WERI-Rb-1 (cell line): Measurements from ENCODE around the gene PHACTR1.

Experiments used
- DNase-seq: peaks from one replicate; pipeline ENCODE4 v3.0.0-alpha.2; 2020
- H3K27ac ChIP-seq: fragments of 250-450 bp; sonication (Bioruptor Pico); 2 replicates; pipeline ENCODE4 v1.5.1; 2020; ENCODE audit warnings: mild to moderate bottlenecking, moderate library complexity
- H3K27me3 ChIP-seq: fragments of 250-450 bp; sonication (Bioruptor Pico); 2 replicates; pipeline ENCODE4 v1.5.1; 2021; ENCODE audit warnings: mild to moderate bottlenecking, low read depth, moderate library complexity; ENCODE audit not compliant: insufficient read depth, severe bottlenecking
- H3K36me3 ChIP-seq: fragments of 250-450 bp; sonication (Bioruptor Pico); 2 replicates; pipeline ENCODE4 v1.5.1; 2020; ENCODE audit warnings: mild to moderate bottlenecking, moderate library complexity
- H3K4me3 ChIP-seq: 2 replicates; pipeline ENCODE4 v1.5.1; 2011; ENCODE audit warnings: low read depth, mild to moderate bottlenecking, control low read depth, low read length
- H3K9me3 ChIP-seq: fragments of 250-450 bp; sonication (Bioruptor Pico); 2 replicates; pipeline ENCODE4 v1.5.1; 2021; ENCODE audit warnings: mild to moderate bottlenecking, moderate library complexity; ENCODE audit not compliant: severe bottlenecking
- CTCF ChIP-seq: IDR thresholded peaks from 2 replicates; pipeline ENCODE4 v1.5.1; 2011; ENCODE audit warnings: low read depth, mild to moderate bottlenecking, control low read depth, inconsistent platforms, low read length

Gene PHACTR1

GRCh38 chr6:13201336-13201735, 484.8 kb downstream of the PHACTR1 start:
- TF ChIP-seq CTCF = no peak
- H3K4me3 ChIP-seq = no peak overlapping the region
- no peaks in the 10 kb centered on the region for H3K27me3 ChIP-seq
- H3K27ac ChIP-seq = no peak overlapping the region
- DNase-seq = no peak
- no peaks in the 10 kb centered on the region for H3K36me3 ChIP-seq
- no peaks in the 10 kb centered on the region for H3K9me3 ChIP-seq

GRCh38 chr6:13203145-13203544, 486.6 kb downstream of the PHACTR1 start:
- Histone ChIP-seq H3K36me3 (no peaks in the 10 kb centered on the region), H3K27ac (no peak overlapping the region), H3K4me3 (no peak overlapping the region), H3K27me3 (no peaks in the 10 kb centered on the region), H3K9me3 (no peaks in the 10 kb centered on the region)
- no peak for TF ChIP-seq CTCF
- no peak for DNase-seq

- no peaks in the 10 kb centered on the region for H3K27me3 ChIP-seq
- H3K4me3 ChIP-seq = no peak overlapping the region
- H3K36me3 ChIP-seq = no peaks in the 10 kb centered on the region
- H3K27ac ChIP-seq = no peak overlapping the region
- H3K9me3 ChIP-seq = no peaks in the 10 kb centered on the region
- DNase-seq = no peak
- no peak for TF ChIP-seq CTCF
Measured at GRCh38 chr6:13205106-13205505, 488.5 kb downstream of the PHACTR1 start.

DNA sequence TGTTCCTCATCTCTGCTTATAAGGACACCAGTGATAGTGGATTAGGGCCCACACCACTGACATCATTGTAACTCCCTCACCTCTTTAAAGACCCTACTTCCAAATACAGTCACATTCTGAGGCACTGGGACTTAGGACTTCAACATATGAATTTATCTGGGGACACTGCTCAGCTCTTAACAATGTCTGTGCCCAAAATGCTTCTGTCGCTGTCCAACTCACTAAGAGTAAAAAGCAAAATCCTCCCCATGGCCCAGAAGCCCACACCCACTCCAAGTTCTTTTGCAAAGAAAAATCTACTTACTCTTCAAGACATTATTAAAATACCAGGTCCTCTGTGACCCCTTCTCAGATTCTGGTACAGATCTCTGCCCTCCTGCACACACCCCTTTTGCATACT, 495.5 kb downstream of the PHACTR1 start:
- Histone ChIP-seq H3K27ac (no peak overlapping the region), H3K27me3 (no peaks in the 10 kb centered on the region), H3K9me3 (no peaks in the 10 kb centered on the region), H3K4me3 (no peak overlapping the region), H3K36me3 (no peaks in the 10 kb centered on the region)
- no peak for DNase-seq
- no peak for TF ChIP-seq CTCF

DNA sequence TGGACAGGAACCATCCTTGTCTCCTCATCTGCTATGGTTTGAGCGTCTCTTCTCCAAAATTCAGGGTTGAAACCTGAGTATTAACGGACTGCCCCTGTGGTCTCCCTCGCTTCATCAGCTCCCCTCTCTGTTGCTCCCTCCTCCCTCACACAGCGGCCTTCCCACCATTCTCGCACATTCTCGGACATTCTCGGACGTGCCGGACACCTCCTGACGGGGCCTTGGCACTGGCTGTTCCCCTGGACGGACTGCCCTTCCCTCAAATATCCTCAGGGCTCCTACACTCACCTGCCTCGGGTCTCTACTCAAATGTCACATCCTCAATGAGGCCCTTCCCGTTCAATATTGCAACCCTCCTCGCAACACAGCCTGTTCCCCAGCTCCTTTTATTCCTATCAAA, 496.0 kb downstream of the PHACTR1 start:
- DNase-seq = no peak
- H3K36me3 ChIP-seq = no peaks in the 10 kb centered on the region
- H3K27me3 ChIP-seq = no peaks in the 10 kb centered on the region
- H3K27ac ChIP-seq = no peak overlapping the region
- H3K4me3 ChIP-seq = no peak overlapping the region
- TF ChIP-seq CTCF = no peak
- H3K9me3 ChIP-seq = no peaks in the 10 kb centered on the region

- H3K9me3 ChIP-seq = no peaks in the 10 kb centered on the region
- DNase-seq = no peak
- no peak overlapping the region for H3K4me3 ChIP-seq
- H3K36me3 ChIP-seq = no peaks in the 10 kb centered on the region
- TF ChIP-seq CTCF = no peak
- no peaks in the 10 kb centered on the region for H3K27me3 ChIP-seq
- H3K27ac ChIP-seq = no peak overlapping the region
Measured at GRCh38 chr6:13215390-13215789, 498.8 kb downstream of the PHACTR1 start.
